NCI-H1436 (cell line): Measurements from ENCODE around the gene USP9X.
"Not testable (repeated sequence)": the region's sequence is repeated elsewhere in the genome, so short reads cannot be mapped to it uniquely, and the experiment has no call there.

Experiments
- DNase-seq: peaks from one replicate; lab custom pipeline; 2025; lab: John Stamatoyannopoulos, UW

Gene USP9X

GRCh38 chrX:41128955-41129354, 43.7 kb downstream of the USP9X start:
- DNase-seq, result no peak

- DNase-seq, result no peak
These were observed 46.5 kb downstream of the USP9X start for GRCh38 chrX:41131766-41132165.

- DNase-seq, result no peak
These were observed 48.3 kb downstream of the USP9X start for GRCh38 chrX:41133551-41133950.

GRCh38 chrX:41137589-41137988, 52.3 kb downstream of the USP9X start:
- no peak for DNase-seq

- no peak for DNase-seq
These were observed 57.1 kb downstream of the USP9X start for GRCh38 chrX:41142130-41142910.

GRCh38 chrX:41144873-41145272, 59.6 kb downstream of the USP9X start:
- DNase-seq, result no peak

GRCh38 chrX:41145920-41146608, 60.8 kb downstream of the USP9X start:
- DNase-seq, result no peak

GRCh38 chrX:41148553-41148952, 63.3 kb downstream of the USP9X start:
- no peak for DNase-seq

- DNase-seq, result no peak
These were observed 64.8 kb downstream of the USP9X start for GRCh38 chrX:41150043-41150442.

GRCh38 chrX:41151726-41152125, 66.5 kb downstream of the USP9X start:
- DNase-seq, result not testable (repeated sequence)

GRCh38 chrX:41152221-41152620, 67.0 kb downstream of the USP9X start:
- DNase-seq, result no peak

GRCh38 chrX:41153448-41153847, 68.2 kb downstream of the USP9X start:
- no peak for DNase-seq

- no peak for DNase-seq
These were observed 68.7 kb downstream of the USP9X start for GRCh38 chrX:41153957-41154356.

GRCh38 chrX:41164449-41164848, 79.2 kb downstream of the USP9X start:
- no peak for DNase-seq

- no peak for DNase-seq
These were observed 82.6 kb downstream of the USP9X start for GRCh38 chrX:41167888-41168287.

- no peak for DNase-seq
These were observed 91.0 kb downstream of the USP9X start for GRCh38 chrX:41176263-41176662.

GRCh38 chrX:41177297-41177696, 92.1 kb downstream of the USP9X start:
- no peak for DNase-seq

GRCh38 chrX:41178201-41178600, 93.0 kb downstream of the USP9X start:
- DNase-seq, result no peak

GRCh38 chrX:41180194-41180908, 95.1 kb downstream of the USP9X start:
- peak; percentile 22 for DNase-seq

GRCh38 chrX:41184312-41184711, 99.1 kb downstream of the USP9X start:
- DNase-seq, result no peak

GRCh38 chrX:41186946-41187345, 101.7 kb downstream of the USP9X start:
- DNase-seq, result not testable (repeated sequence)

GRCh38 chrX:41189156-41189555, 103.9 kb downstream of the USP9X start:
- no peak for DNase-seq

- DNase-seq, result no peak
These were observed 107.6 kb downstream of the USP9X start for GRCh38 chrX:41192880-41193279.
